Left colon (tissue), 2 donors: Measurements from ENCODE around the gene TRMT10C. TPM values are rescaled to one million over a fixed set of nuclear protein-coding genes. Genes with fewer than 3 reads are reported as not detected.
"Not testable (repeated sequence)": the region's sequence is repeated elsewhere in the genome, so short reads cannot be mapped to it uniquely, and the experiment has no call there.

Experiments used
- ATAC-seq: fragments of 200-7000 bp; cut with Tn5 transposase; one replicate; pipeline ENCODE4 v1.9.1; 2020; ENCODE audit warnings: mild to moderate bottlenecking, moderate library complexity
- DNase-seq, 2 donors: peaks; one replicate each; pipeline ENCODE4 v3.0.0-alpha.2; 2020
- intact Hi-C, 2 donors: fragments of 100-400 bp; cut with DNase I in 1 of 2; cut with micrococcal nuclease in 1 of 2; formaldehyde crosslinking; loops; one replicate each; pipeline versions ENCODE4 v1.11.2 to v1.14.0; 2022; cut with DNase I, micrococcal nuclease
- long read RNA-seq: library from polyadenylated mRNA; unstranded; transcript quantifications from one replicate; pipeline ENCODE4 v2.0.0, GENCODE V29; 2021
- total RNA-seq, 2 donors: library from RNA; stranded (reverse); fragmentation: NEBNext Ultra II Directional; extraction: Animal tissue kit (Norgen Biotek cat#: 25700); gene quantifications; one replicate each; pipeline ENCODE4 v1.2.1, GENCODE V29; 2021
- donor health status: DM: no; HTN: no; CAD: no.
- donor health status: DM: yes; HTN: yes; CAD: no.

The TRMT10C gene
- 10 to 100 TPM; 15.9 to 20.1 TPM for total RNA-seq
- long read RNA-seq, transcript TRMT10C-201 (2 exons, 1,819 nt), result major isoform, 29 of 30 reads
- long read RNA-seq, partial matches to known transcripts, result 0 of 30 reads
- long read RNA-seq, other reads (novel, unspliced or antisense), result 1 of 30 reads

DNA sequence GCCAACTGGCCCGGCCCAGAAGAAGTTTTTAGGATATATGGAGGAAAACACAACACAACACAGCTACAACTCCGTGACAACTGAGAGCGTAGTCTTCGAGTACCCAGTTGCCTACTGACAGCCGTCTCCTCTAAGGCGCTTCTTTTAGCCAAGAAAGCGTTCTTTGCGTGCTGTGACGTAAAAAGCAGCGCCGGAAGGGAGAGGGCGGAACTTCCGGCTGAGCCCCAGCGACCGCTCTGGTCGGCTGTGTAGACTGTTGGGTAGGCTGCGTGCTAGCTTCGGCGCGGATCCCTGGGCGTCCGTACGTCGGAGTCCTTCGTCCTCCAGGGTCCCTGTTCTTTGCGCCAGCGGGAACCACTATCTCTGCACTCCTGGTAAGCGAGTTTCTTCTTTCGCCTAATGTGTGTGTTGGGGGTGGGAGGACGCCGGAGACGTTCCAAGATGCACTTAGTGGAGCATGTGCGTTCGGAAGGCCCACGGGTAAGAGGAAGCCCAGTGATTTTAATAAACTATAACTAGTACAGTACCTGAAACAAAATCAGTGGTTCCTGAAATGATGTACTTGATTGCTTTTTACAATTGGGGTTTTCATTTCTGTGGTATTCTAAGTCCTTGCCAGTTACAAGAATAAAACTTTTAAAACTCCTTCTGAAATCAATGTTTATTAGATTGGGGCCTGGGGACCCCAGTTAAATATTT lies at the start of gene TRMT10C:
Gene TRMT10C, plus strand, starts transcription at position 239 of the 699 bp plus-strand sequence. CDS start 2,914 bp downstream, outside the sequence.
- intact Hi-C loops, result no loop called here
- DNase-seq (peak; percentile 89 to 93), ATAC-seq (peak; percentile 100)

DNA sequence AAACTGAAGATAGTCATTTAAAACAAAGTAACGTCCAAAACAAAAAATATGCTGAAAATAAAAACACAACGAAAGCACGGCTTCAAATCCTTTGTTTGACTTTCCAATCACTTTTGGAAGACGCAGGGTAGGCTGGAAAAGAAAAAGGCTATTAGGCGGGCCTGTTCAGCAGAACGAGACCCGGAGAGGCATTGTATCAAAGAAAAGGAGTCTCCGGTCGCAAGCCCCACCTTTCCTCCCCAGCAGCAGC lies 49.3 kb upstream of the TRMT10C start:
- DNase-seq (no peak), ATAC-seq (no peak)
- intact Hi-C loops, result no loop called here

DNA sequence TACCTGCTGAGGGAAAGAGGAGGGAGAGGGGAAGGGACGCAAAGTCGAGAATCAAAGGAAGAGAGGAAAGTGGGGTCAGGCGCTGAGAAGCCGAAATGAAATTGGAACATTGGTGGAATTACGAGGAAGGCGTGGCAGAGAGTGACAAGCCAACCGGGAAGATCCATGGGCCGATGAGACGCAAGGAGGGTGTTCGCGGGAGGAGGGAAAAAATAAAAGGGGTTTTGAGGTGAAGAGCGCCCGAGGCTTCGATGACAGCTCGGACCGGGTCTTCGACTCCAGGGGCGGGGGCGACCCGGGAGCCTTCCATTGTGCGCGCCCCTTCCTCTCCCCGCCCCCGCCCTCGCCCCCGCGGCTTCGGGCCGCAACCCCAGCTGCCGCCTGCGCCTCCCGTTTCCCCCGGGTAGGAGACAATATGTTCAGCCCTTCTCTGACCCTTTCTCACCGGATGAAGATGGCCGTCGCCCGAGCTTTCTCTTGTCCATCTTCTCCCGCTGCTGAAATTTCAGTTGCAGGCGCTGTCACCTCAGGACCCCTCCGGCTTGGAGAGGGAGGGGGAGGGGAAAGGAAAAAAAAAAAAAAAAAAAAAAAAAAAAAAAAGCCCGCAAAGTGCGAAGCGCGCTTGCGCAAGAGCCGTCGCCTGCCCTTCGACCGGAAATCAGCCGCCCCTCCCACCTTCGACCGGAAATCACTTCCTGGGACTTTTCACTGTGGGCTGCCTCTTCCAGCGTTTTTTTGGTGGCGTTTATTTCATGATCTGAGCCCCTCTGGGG lies 48.8 kb upstream of the TRMT10C start, which contains the start of gene SENP7:
Gene SENP7, minus strand, starts transcription at position 567 of the 773 bp plus-strand sequence. Its CDS starts 82 bp downstream, at position 485.
- intact Hi-C loops, result no loop called here
- ATAC-seq (peak; percentile 86), DNase-seq (peak; percentile 87 to 92)

DNA sequence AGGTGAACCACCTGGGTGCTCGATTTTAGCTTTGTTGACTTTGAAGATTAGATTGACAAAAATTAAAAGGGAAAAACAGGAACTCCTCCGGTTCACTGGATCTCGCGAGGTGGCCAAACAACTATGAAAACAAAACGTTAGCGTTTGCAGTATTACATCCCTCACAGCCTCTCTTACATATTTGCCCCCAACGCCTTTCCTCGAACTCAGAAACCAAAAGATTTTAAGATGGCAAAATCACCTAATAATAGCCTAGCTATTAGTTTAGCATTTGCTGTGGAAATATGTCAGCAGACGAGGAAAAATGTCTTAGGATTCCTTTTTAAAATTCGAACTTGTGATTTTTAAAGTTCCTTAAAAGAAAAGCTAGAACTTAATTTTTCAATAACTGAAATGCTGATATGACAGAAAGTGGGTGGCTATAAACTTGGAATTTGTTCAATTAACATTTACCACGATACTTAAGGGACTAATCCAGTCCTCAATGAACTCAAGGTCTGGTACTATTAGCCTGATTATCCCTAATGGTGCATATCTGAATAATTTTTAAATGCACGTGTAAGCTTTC lies 48.2 kb upstream of the TRMT10C start:
- DNase-seq (no peak), ATAC-seq (peak; percentile 59)
- intact Hi-C loops, result no loop called here

DNA sequence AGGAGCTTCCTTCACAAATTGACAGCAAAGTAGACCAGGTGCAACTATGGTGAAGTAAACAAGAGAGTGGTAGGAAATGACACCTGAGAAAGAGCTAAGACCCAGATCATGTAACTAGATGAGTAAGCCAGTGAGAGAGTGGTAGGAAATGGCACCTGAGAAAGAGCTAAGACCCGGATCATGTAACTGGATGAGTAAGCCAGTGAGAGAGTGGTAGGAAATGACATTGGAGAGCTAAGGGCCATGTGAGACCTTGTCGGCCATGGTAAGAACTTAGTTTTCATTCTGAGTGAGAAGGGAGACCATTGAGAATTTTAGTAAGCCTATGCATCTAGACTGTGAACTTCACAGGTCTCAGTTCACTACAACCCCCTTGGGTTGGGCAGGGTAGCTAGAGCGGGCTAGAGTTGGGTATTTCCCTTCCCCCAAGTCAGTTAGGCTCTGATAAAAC lies 43.2 kb upstream of the TRMT10C start:
- DNase-seq (no peak), ATAC-seq (no peak)
- intact Hi-C loops, result no loop called here

DNA sequence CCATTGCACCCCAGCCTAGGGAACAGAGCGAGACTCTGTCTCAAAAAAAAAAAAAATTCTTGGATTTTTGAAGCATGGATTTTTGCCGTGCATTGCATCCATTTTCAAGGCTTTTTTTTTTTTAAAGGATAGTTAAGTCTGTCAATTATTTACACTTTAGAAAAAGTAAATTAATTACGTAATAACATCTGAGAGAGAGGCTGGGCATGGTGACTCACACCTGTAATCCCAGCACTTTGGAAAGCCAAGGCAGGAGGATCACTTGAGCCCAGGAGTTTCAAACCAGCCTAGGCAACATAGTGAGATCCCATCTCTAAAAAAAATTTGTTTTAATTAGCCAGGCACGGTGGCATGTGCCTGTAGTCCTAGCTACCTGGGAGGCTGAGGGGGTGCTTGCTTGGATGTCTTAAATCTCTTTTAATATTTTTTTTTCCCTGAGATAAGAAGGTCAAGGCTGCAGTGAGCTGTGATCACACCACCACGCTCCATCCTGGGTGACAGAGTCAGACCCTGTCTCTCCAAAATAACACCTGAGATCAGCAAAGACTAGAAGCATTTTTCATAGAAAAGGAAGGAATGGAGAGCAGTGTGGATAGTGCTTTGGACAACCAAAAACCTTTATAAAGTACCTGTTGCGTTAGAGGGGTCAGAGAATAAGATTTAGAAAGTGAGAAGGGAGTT lies 41.8 kb upstream of the TRMT10C start:
- intact Hi-C loops, result no loop called here
- no peak for ATAC-seq
- DNase-seq, result no peak

DNA sequence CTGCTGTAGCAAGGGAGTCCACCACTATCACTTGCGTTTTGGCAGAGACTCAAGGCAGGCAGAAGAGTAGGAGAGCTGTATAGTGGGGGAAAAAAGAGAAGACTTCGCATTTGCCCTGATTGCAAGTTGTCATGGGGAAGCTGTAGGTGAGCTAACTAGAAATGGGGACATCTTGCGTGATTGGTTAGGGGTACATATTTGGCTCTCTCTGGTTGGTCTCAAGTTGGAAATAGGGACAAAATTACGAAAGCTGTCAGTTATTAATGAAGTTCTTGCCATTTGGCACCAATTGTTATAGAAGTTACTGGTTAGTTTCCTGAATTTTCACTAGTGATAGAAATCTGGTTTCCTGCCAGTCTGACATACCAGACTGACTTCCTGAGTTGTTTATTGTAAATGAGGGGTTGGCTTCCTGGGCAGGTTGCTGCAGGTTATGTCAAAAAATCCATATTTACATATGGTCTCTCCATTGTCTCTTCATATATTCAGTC lies 40.4 kb upstream of the TRMT10C start:
- ATAC-seq (no peak), DNase-seq (no peak)
- intact Hi-C loops, result no loop called here

DNA sequence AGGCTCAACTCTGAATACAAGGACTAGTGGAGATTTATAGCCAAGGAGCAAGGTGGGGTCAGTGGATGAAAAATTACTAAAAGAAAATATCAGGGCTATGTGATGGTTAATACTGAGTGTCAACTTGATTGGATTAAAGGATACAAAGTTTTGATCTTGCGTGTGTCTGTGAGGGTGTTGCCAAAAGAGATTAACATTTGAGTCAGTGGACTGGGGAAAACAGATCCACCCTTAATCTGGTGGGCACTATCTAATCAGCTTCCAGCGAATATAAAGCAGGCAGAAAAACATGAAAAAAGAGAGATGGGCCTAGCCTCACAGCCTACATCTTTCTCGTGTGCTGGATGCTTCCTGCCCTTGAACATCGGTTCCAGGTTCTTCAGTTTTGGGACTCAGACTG lies 34.2 kb upstream of the TRMT10C start:
- DNase-seq (no peak), ATAC-seq (no peak)
- intact Hi-C loops, result no loop called here

DNA sequence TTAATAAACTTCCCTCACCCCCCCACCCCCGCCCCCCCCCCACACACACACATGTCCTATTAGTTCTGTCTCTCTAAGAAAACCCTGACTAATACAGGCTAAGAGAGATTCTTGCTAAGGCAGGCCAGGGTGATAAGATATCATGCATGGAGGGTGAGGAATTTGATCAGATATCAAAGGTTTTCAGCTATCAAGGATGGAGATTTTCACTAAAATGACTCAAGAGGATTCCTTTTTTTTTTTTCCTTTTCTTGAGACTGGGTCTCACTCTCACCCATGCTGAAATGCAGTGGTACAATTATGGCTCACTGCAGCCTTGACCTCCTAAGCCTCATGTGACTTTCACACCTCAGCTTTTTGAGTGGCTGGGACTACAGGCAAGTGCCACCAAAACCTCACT lies 33.8 kb upstream of the TRMT10C start:
- ATAC-seq (no peak), DNase-seq (no peak)
- intact Hi-C loops, result no loop called here

DNA sequence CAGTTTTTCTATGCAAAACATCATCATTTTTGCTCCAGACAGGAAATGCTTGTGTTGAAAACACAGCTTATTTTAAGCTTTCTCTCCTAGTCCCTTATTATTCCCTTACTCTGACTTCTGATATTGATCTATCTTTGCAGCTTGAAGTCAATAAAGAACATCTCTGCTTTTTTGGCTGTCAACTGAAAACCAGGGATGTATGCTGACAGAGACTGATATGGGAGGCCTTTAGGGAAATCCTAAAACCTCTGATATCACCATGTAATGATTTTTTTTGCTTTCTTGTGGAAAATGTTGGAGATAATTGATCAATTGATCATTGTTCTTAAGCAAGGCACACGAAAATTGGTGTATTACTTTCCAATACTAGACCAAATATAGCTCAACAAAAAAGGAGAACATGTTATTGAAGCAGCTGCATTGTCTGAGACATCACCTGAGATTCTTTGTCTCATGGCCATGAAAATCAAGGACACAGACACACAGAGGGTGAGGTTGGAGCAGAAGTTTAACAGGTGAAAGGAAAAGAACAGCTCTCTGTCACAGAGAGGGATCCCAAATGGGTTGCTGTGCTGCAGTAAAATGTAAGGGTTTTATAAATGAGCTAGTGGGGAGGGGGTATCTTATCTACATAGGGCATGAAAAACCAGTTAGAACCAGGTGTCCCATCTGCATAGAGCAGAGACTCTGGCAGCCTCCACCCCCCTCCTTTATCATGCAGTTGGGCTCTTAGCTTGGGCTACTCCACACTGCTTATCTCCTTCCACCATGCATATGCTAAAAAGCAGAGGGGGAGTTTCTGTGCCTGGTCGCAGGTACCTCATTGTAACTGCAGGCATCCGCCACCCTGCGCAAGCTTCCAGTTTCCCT lies 31.6 kb upstream of the TRMT10C start:
- no peak for ATAC-seq
- intact Hi-C loops, result no loop called here
- DNase-seq, result no peak

DNA sequence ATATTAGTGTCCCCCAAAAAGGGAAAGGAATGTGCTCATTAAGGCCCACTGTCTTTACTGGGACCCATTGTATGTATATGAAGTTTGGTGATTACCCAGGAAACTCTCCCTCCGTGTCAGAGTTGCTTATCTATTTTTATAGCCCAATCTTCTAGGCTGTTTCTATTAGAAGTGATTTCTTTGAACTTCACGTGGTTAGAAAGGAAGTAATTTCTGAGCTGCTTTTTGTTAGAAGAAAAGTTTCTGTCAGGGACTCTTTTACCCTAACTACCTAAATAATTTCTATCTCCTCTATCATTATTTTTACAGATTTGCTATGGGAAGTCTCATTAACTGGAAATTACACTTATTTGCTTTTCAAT lies 31.0 kb upstream of the TRMT10C start:
- ATAC-seq (no peak), DNase-seq (no peak)
- intact Hi-C loops, result no loop called here

DNA sequence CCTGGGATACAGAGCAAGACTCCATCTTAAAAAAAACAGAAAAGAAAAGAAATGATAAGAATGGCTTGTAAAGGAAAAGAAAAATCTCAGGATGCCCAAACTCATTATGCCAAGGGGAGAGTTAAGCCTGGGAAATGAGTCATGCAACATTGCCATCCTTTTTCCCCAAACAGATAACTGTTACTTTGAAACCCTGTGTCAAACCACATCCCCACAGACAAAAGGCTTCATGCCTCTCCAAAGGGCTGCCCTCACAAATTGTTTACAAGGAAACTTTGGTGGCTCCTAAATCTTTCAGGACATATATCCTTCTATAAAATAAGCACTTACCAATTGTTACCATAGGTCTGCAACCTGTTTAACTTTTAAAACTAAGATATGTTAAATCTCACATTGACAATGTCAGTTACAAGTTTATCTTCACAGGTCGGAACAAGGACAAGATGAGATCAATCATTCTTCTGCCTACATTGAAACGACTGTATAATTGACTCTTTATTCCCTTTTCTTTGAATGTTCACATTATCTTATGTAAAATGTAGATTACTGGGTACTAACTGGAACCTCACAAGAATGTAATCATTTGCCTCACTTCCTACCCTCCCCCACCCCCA lies 30.1 kb upstream of the TRMT10C start:
- ATAC-seq, result no peak
- no peak for DNase-seq
- intact Hi-C loops, result no loop called here

DNA sequence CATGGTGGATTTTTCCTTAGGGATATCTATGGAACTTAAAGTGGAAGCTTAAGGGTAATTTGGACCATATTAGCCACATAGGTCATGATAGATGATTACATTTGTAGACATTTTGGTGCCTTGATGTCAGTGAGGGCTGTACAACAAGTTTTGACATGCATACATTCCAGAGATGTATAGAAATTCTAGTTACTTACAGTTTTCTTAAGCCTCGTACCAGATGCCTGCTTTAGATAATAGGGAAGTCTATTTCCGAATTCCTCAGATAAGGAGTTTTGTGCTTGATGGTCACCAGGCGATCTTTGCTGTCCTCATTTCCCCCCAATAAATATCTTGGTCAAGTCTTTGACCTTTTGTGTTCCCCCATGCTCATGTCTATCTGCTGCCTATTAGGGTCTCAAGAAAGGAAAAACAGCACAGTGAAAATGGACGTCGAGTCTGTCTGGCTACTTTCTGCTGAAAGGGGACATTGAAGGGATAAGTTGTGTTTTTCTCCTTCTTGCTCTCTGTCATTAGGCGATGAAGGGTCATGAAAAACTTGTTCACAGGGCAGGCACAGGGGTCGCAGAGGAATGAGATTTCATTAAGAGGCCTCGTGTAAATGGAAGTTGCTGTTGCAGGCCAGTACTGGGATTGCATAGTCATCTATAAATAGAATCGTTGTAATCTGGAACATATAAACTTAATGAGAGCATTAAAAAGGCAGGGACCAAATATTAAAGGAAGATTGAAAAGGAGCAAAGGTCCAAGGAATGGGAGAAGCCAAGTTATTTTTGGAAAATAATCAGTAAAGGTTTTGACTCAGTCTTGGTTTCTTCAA lies 28.7 kb upstream of the TRMT10C start:
- intact Hi-C loops, result no loop called here
- DNase-seq, result no peak
- no peak for ATAC-seq

DNA sequence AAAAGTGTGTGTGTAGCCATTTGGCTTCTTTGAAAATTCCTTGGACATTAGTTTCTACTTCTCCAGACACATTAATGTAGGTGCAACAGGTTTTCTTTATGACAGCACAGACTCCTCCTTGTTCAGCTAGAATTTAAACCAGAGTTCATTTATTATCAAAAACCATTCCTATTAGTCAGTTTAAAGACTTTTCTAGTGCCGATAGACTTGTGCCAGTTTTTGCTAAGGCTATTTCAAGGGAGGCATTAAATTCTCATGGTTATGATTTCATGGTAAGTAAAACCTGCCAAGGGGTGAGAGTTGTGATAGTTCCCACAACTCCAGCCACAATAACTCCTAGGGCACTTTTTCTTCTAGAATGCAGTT lies 28.1 kb upstream of the TRMT10C start:
- DNase-seq, result no peak
- intact Hi-C loops, result no loop called here
- ATAC-seq, result no peak

DNA sequence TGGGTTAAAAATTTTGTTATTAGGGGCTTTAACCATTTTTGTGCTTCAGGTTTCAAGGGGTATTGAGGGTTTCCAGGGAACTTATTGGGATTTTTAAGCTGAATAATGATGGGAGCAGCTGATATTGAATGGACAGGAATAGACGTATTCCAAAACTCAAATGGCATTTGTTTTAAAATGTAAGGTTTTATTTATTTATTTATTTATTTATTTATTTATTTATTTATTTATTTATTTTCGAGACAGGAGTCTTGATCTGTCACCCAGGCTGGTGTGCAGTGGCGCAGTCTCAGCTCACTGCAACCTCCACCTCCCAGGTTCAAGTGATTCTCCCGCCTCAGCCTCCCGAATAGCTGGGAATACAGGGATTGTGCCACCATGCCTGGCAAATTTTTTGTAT lies 26.4 kb upstream of the TRMT10C start:
- no peak for DNase-seq
- no peak for ATAC-seq
- intact Hi-C loops, result no loop called here

DNA sequence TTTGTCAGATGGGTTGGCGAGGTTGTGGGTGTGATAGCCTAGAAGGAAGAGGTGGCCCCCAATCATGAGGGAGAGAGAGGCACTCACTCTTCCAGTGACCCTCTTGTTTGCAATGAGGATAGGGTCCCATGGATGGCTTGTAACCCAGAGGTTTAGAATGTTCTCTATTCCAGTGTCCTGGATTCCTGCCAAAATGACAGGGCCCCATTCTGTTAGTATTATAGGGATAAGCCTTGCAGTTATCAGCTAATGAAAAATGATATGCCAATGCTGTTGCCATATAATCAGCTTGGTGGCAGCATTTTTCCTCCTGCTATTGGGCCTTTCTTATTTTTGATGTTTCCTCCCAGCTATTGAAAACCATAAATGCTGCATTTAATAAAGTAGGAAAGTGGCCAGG lies 25.4 kb upstream of the TRMT10C start:
- intact Hi-C loops, result no loop called here
- no peak for DNase-seq
- no peak for ATAC-seq

DNA sequence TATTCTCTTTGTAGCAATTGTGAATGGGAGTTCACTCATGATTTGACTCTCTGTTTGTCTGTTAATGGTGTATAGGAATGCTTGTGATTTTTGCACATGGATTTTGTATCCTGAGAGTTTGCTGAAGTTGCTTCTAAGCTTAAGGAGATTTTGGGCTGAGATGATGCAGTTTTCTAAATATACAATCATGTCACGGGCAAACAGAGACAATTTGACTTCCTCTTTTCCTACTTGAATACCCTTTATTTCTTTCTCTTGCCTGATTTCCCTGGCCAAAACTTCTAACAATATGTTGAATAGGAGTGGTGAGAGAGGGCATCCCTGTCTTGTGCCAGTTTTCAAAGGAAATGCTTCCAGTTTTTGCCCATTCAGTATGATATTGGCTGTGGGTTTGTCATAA lies 24.7 kb upstream of the TRMT10C start:
- DNase-seq, ATAC-seq, intact Hi-C loops: not testable (repeated sequence)
